Measurements from ENCODE around the gene SCFD2. TPM values are rescaled to one million over a fixed set of nuclear protein-coding genes. Genes with fewer than 3 reads are reported as not detected.

SCFD2 gene
- total and polyA plus RNA-seq, 7 donors: 3.7 to 16.6 (median 10.7) TPM

- no peak overlapping the region for H3K4me3 ChIP-seq
- no peaks in the 10 kb centered on the region for H3K4me1 ChIP-seq
- WGBS, 2 donors: 32 to 73% methylated on average over 1 of the region's 1 CpG
- intact Hi-C loops (cut with DNase I): no loop called here
- H3K27ac ChIP-seq: no peak overlapping the region
- no peak for TF ChIP-seq POLR2AphosphoS5 (IDR thresholded peaks at IDR 0.05)
- TF ChIP-seq EP300 (IDR thresholded peaks at IDR 0.05): no peak
- TF ChIP-seq POLR2A (IDR thresholded peaks at IDR 0.05): no peak
- TF ChIP-seq CTCF (IDR thresholded peaks at IDR 0.05): no peak
- H3K27me3 ChIP-seq: no peaks in the 10 kb centered on the region
- H3K36me3 ChIP-seq: no peaks in the 10 kb centered on the region
- no peaks in the 10 kb centered on the region for H3K9me3 ChIP-seq
- no peak for DNase-seq
Measured at GRCh38 chr4:52937829-52938228, 428.0 kb downstream of the SCFD2 start.

- Histone ChIP-seq H3K4me1 (no peaks in the 10 kb centered on the region), H3K4me3 (no peak overlapping the region), H3K9me3 (no peaks in the 10 kb centered on the region), H3K36me3 (no peaks in the 10 kb centered on the region), H3K27me3 (no peaks in the 10 kb centered on the region), H3K27ac (no peak overlapping the region)
- intact Hi-C loops (cut with DNase I): no loop called here
- no peak for TF ChIP-seq EP300 (IDR thresholded peaks at IDR 0.05)
- TF ChIP-seq POLR2A (IDR thresholded peaks at IDR 0.05): no peak
- no peak for TF ChIP-seq POLR2AphosphoS5 (IDR thresholded peaks at IDR 0.05)
- no peak for TF ChIP-seq CTCF (IDR thresholded peaks at IDR 0.05)
- 96 to 97% methylated on average over 2 of the region's 2 CpGs for WGBS, 2 donors
- DNase-seq: no peak
Measured at GRCh38 chr4:52936729-52937128, 429.1 kb downstream of the SCFD2 start.

- 91 to 96% methylated on average over 4 of the region's 4 CpGs for WGBS, 2 donors
- Histone ChIP-seq H3K36me3 (no peaks in the 10 kb centered on the region), H3K27me3 (no peaks in the 10 kb centered on the region), H3K4me1 (no peaks in the 10 kb centered on the region), H3K9me3 (no peaks in the 10 kb centered on the region), H3K4me3 (no peak overlapping the region), H3K27ac (no peak overlapping the region)
- TF ChIP-seq EP300 (IDR thresholded peaks at IDR 0.05) (no peak), POLR2A (IDR thresholded peaks at IDR 0.05) (no peak), POLR2AphosphoS5 (IDR thresholded peaks at IDR 0.05) (no peak), CTCF (IDR thresholded peaks at IDR 0.05) (no peak)
- no peak for DNase-seq
- intact Hi-C loops (cut with DNase I): no loop called here
Measured at GRCh38 chr4:52935317-52935716, 430.5 kb downstream of the SCFD2 start.

- Histone ChIP-seq H3K27ac (no peak overlapping the region), H3K4me1 (peaks cover 0 to 8% (median 0%) of the 10 kb centered on the region in 4 donors), H3K36me3 (no peaks in the 10 kb centered on the region), H3K9me3 (no peaks in the 10 kb centered on the region), H3K27me3 (no peaks in the 10 kb centered on the region), H3K4me3 (no peak overlapping the region)
- TF ChIP-seq POLR2AphosphoS5 (IDR thresholded peaks at IDR 0.05) (no peak), CTCF (IDR thresholded peaks at IDR 0.05) (no peak), EP300 (IDR thresholded peaks at IDR 0.05) (no peak), POLR2A (IDR thresholded peaks at IDR 0.05) (no peak)
- WGBS, 2 donors: 94 to 97% methylated on average over 2 of the region's 2 CpGs
- intact Hi-C loops (cut with DNase I): no loop called here
- no peak for DNase-seq
Measured at GRCh38 chr4:52933738-52934137, 432.1 kb downstream of the SCFD2 start.

Data from sigmoid colon (tissue), 7 donors.